ENCODE measurements around the gene MAD1L1.
"Not testable (repeated sequence)": the region's sequence is repeated elsewhere in the genome, so short reads cannot be mapped to it uniquely, and the experiment has no call there.

The MAD1L1 gene

DNA sequence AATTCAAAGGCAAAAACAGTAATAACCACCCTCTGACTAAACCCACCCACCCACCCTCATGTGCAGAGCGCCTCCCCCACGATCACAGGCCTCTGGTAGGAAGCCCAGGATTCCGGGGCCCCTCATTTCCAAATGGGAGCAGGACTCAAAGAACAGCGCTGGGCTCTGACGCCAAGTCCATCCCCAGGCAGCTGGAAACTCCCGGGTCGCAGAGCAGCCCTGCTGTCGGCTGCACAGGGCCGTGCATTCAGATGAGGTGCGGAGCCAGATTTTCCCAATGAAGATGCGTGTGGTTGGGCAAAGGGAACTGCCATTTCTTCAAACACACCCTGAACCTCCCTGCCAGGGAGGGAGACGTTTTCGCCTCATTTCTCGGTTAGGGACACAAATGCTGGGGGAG lies 152.3 kb downstream of the MAD1L1 start:
- no peak for FAIRE-seq

GRCh38 chr7:2080060-2080387 lies 152.7 kb downstream of the MAD1L1 start:
- no peak for FAIRE-seq

- no peak for FAIRE-seq
These were observed 153.2 kb downstream of the MAD1L1 start for GRCh38 chr7:2079332-2080059.

- no peak for FAIRE-seq
These were observed 153.8 kb downstream of the MAD1L1 start for GRCh38 chr7:2078899-2079298.

GRCh38 chr7:2076649-2077064 lies 156.1 kb downstream of the MAD1L1 start:
- no peak for FAIRE-seq

DNA sequence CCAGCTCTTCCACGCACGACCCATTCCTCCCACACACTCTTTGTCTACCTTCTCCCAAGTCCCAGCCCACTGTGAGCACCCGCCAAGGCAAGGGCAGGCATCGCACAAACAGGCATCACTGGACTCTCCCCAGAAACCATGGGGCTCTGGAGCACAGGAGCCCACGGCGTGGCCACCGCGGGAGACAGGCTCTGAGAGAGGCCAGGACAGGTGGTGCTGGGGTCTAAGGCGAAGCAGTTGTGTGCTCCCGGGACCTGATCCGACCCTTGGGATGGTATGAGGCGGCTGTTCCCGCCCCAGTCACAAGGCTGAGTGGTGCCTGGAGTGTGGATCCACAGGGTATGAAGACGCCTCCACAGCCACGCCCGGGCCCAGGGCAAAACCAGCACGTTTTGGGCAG lies 156.9 kb downstream of the MAD1L1 start:
- FAIRE-seq: no peak

- FAIRE-seq: no peak
These were observed 158.1 kb downstream of the MAD1L1 start for GRCh38 chr7:2074691-2075090.

DNA sequence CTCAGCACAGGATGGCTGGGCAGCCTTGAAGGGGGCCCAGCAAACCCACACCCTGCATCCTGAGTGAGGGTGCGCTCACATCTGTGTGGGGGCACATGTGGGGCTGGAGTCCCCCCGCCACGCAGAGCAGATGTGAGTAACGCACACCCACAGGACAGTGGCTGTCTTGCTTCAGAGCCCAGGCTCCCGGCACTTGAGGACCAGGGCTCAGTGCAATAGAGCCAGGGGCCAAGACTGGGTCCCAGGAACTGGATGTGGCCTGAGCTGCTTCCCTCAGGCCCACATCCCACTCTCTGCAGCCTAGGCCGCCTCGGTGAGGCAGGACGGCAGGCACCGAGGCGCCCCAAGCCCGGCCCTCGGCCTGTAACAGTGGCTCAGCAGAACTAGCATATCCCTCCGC lies 159.9 kb downstream of the MAD1L1 start:
- no peak for FAIRE-seq

GRCh38 chr7:2072042-2072441 lies 160.7 kb downstream of the MAD1L1 start:
- no peak for FAIRE-seq

GRCh38 chr7:2071133-2071832 lies 161.5 kb downstream of the MAD1L1 start:
- FAIRE-seq: no peak

- no peak for FAIRE-seq
These were observed 162.5 kb downstream of the MAD1L1 start for GRCh38 chr7:2070151-2070763.

GRCh38 chr7:2069472-2069860 lies 163.3 kb downstream of the MAD1L1 start:
- FAIRE-seq: no peak

GRCh38 chr7:2068693-2069471 lies 163.9 kb downstream of the MAD1L1 start:
- no peak for FAIRE-seq

- no peak for FAIRE-seq
These were observed 166.4 kb downstream of the MAD1L1 start for GRCh38 chr7:2066251-2066919.

DNA sequence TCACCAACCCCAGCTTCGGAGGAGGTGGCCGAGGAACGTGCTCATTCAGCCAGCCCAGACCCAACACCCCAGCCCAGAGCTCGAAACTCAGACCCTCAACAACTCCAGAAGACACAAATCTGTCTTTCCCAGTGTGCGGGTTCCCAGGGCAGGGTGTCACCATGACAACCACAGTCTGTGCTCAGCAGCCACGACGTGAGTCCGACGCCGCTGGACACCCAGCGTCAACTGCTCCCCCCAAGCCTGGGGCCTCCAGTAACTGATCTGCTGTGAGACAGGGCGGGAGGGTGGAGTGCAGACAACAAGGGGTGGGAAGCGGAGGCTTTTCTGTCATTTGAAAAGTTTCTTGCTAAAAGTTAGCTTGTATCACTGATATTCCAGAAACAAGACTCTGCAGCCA lies 167.2 kb downstream of the MAD1L1 start:
- FAIRE-seq: no peak

DNA sequence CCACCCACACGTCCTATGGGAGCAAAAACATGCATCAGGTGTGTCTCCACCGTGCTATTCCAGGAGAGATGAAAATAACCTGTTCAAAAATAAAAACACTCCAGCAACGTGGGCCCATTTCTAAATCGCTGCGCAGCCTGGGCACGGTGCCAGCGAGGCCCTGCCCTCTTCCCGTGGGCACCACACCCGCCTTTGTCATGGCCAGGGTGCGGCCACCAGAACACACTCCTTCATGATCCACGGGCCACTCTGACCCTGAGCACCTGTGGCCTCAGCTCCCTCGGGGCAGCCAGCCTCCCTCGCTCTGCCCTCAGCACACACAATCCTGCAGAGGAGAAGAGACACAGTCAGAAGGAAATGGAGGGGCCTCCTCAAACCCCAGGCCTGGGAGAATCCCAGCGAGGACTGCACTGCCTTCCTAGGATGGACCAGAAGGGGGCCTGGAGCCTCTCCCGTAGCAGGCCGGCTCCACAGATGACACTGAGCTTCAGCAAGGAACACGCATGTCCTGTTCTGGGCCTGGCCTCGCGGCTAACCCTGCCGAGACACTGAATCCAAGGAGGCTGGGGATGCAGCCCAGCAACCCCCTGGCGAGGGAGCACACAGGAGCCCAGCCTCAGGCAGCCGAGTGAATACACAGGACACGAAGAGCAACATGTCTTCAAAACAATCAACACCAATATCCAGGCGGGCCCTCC lies 169.0 kb downstream of the MAD1L1 start:
- FAIRE-seq: no peak

- FAIRE-seq: no peak
These were observed 170.1 kb downstream of the MAD1L1 start for GRCh38 chr7:2062648-2063047.

DNA sequence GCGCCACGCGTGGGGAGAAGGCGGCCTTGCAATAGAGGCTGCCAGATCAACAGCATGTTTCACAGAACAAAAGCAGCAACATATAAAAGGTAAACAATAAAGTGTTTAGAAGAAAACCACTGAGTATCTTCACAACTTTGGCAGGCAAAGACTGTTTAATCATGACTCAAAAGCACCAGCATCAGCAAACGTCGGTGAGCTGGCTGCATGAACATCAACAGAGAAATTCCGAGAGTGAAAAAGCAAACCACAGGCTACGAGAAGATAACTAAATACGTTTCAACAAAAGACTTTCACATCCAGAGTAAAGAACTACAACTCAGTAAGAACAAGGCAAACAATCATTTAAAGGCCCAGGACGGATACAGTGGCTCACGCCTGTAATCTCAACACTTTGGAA lies 172.0 kb downstream of the MAD1L1 start:
- no peak for FAIRE-seq

- FAIRE-seq: no peak
These were observed 172.6 kb downstream of the MAD1L1 start for GRCh38 chr7:2059964-2060700.

GRCh38 chr7:2058246-2058645 lies 174.5 kb downstream of the MAD1L1 start:
- not testable (repeated sequence) for FAIRE-seq

DNA sequence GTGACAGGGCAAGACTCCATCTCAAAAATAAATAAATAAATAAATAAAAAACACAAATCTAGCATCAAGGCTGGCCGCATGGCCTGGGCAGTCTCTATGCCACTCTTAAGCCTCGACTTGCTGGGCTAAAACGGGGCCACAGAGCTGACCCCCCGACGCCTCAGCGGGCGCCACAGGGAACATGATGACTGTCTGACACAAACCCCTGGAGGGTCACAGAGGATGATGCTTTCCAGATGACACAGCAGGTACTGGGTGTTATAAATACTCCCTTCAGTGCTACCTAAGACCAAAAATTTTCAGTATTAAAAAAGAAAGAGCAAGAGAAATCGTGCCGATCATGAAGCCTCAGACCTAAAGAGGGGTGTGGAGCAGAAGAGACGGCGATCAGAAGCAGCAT lies 176.8 kb downstream of the MAD1L1 start:
- FAIRE-seq: no peak

GRCh38 chr7:2054927-2055326 lies 177.8 kb downstream of the MAD1L1 start:
- FAIRE-seq: no peak

Data from G401.6 (cell line).